Mesothelial cell of epicardium (in vitro differentiated cells): ENCODE data around the gene ATP10B. TPM values are rescaled to one million over a fixed set of nuclear protein-coding genes. Genes with fewer than 3 reads are reported as not detected.

Experiments used
- DNase-seq, 2 experiments: peaks; one replicate each; pipeline ENCODE4 v3.0.0; 2021; ENCODE audit warnings: low spot score in 2 of 2; ENCODE audit not compliant: unreplicated experiment in 2 of 2
- H3K27ac Mint-ChIP-seq: 2 replicates; pipeline ENCODE4 v1.8.0; 2021; ENCODE audit warnings: mixed read lengths
- H3K27me3 Mint-ChIP-seq: 2 replicates; pipeline ENCODE4 v1.8.0; 2021; ENCODE audit warnings: low read depth, mixed read lengths
- H3K36me3 Mint-ChIP-seq: 2 replicates; pipeline ENCODE4 v1.8.0; 2021; ENCODE audit warnings: mixed read lengths
- H3K4me1 Mint-ChIP-seq: 2 replicates; pipeline ENCODE4 v1.8.0; 2021; ENCODE audit warnings: mixed read lengths
- H3K4me3 Mint-ChIP-seq: 2 replicates; pipeline ENCODE4 v1.8.0; 2021; ENCODE audit warnings: mild to moderate bottlenecking, moderate library complexity, mixed read lengths
- H3K9me3 Mint-ChIP-seq: 2 replicates; pipeline ENCODE4 v1.8.0; 2021; ENCODE audit warnings: mixed read lengths
- total RNA-seq: library from RNA; stranded (reverse); gene quantifications from 3 replicates; pipeline ENCODE4 v1.2.1, GENCODE V29; 2021
- TF ChIP-seq, protein P1 (sequence below): fragments of 200-600 bp; sonication (generic); IDR thresholded peaks from one replicate; pipeline ENCODE4 v1.5.0; 2021; ENCODE audit warnings: antibody characterized with exemption; ENCODE audit not compliant: unreplicated experiment

Gene ATP10B
- total RNA-seq, 1 donor from 2014 or later = not detected

DNA sequence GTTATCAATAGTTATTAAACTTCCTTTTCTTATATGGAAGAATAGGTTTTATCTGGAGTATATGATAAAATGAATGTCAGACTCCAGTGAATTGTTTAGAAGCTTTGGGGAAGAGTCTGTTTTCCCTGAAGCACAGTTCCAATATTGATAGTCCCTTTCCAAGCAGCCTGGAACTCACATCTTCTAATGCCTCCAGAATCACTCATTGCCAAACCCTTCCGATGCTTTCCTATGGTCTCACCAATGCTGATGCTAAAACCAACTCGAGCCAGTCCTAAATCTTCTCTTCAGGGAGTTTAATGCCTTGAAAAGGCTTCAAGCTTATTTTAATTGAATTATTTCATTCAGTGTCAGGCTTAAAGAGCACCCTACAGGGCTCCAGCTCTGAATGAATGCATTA, 309.2 kb downstream of the ATP10B start:
- Mint-ChIP-seq H3K4me3 (no peak overlapping the region), H3K36me3 (no peaks in the 10 kb centered on the region), H3K9me3 (no peaks in the 10 kb centered on the region), H3K27ac (no peak overlapping the region), H3K27me3 (peaks cover 8% of the 10 kb centered on the region), H3K4me1 (no peaks in the 10 kb centered on the region)
- TF ChIP-seq, protein P1, sequence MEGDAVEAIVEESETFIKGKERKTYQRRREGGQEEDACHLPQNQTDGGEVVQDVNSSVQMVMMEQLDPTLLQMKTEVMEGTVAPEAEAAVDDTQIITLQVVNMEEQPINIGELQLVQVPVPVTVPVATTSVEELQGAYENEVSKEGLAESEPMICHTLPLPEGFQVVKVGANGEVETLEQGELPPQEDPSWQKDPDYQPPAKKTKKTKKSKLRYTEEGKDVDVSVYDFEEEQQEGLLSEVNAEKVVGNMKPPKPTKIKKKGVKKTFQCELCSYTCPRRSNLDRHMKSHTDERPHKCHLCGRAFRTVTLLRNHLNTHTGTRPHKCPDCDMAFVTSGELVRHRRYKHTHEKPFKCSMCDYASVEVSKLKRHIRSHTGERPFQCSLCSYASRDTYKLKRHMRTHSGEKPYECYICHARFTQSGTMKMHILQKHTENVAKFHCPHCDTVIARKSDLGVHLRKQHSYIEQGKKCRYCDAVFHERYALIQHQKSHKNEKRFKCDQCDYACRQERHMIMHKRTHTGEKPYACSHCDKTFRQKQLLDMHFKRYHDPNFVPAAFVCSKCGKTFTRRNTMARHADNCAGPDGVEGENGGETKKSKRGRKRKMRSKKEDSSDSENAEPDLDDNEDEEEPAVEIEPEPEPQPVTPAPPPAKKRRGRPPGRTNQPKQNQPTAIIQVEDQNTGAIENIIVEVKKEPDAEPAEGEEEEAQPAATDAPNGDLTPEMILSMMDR = no peak
- no peak for DNase-seq

DNA sequence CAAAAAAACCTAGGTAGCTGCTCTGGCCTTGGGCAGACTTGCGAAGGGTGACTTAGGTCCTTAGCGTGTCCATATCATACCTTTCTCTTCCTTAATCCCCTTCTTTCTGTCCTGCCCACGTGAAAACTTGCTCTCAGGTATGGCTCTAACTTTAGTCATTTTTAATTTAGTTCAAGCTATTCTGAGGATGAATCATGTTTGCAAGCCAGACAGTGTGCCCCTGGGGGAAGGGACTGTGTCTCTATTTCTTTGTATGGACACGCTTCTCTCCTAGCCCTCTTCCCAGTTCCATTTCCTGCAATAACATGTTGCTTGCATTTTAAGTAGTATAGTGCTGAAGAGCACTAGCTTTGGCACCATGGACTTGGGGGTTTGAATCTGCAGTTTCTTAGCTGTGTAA, 309.7 kb downstream of the ATP10B start:
- no peaks in the 10 kb centered on the region for H3K4me1 Mint-ChIP-seq
- no peaks in the 10 kb centered on the region for H3K36me3 Mint-ChIP-seq
- no peak overlapping the region for H3K27ac Mint-ChIP-seq
- TF ChIP-seq, protein P1 = no peak
- H3K4me3 Mint-ChIP-seq = no peak overlapping the region
- H3K9me3 Mint-ChIP-seq = no peaks in the 10 kb centered on the region
- H3K27me3 Mint-ChIP-seq = peaks cover 8% of the 10 kb centered on the region
- DNase-seq = no peak

DNA sequence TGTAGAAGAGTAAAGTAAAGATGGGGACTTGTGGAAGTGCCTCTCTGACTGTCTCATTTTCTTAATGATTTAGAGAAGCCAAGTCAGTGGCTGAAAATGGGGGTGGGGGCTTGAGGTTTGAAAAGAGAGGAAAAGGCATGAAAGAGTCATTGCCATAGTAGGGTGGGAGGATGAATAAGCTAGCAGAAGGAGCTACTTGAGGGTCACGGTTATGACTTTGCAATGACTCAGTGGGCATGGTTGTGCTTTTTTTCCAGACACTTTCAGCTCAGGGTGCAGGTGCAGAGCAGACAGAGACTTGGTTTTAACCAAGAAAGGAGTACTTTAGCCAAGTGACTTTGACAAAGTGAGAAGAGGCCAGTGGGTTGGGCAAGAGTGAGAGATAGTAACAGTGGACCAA, 312.6 kb downstream of the ATP10B start:
- no peaks in the 10 kb centered on the region for H3K9me3 Mint-ChIP-seq
- H3K4me1 Mint-ChIP-seq = no peaks in the 10 kb centered on the region
- H3K36me3 Mint-ChIP-seq = no peaks in the 10 kb centered on the region
- TF ChIP-seq, protein P1 = no peak
- H3K27ac Mint-ChIP-seq = no peak overlapping the region
- peaks cover 4% of the 10 kb centered on the region for H3K27me3 Mint-ChIP-seq
- no peak for DNase-seq
- H3K4me3 Mint-ChIP-seq = no peak overlapping the region

DNA sequence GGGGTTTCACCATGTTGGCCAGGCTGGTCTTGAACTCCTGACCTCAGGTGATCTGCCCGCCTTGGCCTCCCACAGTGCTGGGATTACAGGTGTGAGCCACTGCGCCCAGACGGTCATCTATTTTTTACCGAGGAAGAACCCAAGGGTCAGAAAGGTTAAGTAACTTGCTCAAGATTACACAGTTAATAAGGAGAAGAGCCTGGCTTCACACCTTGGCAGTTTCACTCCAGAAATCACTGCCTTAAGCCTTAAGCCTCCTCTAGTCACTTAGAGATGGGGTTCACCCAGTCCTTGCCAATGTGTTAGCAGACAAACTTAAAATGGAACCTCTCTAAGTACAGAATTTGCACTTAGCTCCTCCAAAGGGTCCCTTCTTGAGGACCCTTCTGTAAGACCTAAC, 314.1 kb downstream of the ATP10B start:
- no peaks in the 10 kb centered on the region for H3K36me3 Mint-ChIP-seq
- no peak overlapping the region for H3K4me3 Mint-ChIP-seq
- H3K9me3 Mint-ChIP-seq = no peaks in the 10 kb centered on the region
- H3K4me1 Mint-ChIP-seq = no peaks in the 10 kb centered on the region
- TF ChIP-seq, protein P1 = no peak
- no peak overlapping the region for H3K27ac Mint-ChIP-seq
- H3K27me3 Mint-ChIP-seq = peaks cover 1% of the 10 kb centered on the region
- DNase-seq = no peak

DNA sequence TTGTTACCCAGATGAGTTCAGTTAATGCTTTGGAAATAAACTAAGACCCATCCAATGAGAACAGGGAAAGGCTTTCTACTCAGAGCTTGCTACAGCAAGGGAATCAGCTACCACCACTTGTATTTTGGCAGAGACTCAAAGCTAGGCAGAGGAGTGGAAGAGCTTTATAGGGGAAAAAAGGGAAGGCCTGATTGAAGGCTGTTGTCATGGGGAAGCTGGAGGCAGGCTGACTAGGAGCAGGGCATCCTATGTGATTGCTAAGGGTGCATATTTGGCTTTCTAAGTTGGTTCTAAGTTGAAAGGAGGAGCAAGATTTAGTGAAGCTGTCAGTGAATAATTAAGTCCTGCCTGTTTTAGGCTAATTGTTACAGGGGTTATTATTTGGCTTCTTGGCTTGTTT, 314.9 kb downstream of the ATP10B start:
- TF ChIP-seq, protein P1 = no peak
- no peaks in the 10 kb centered on the region for H3K9me3 Mint-ChIP-seq
- no peaks in the 10 kb centered on the region for H3K4me1 Mint-ChIP-seq
- no peak for DNase-seq
- H3K27ac Mint-ChIP-seq = no peak overlapping the region
- H3K36me3 Mint-ChIP-seq = no peaks in the 10 kb centered on the region
- no peaks in the 10 kb centered on the region for H3K27me3 Mint-ChIP-seq
- H3K4me3 Mint-ChIP-seq = no peak overlapping the region

DNA sequence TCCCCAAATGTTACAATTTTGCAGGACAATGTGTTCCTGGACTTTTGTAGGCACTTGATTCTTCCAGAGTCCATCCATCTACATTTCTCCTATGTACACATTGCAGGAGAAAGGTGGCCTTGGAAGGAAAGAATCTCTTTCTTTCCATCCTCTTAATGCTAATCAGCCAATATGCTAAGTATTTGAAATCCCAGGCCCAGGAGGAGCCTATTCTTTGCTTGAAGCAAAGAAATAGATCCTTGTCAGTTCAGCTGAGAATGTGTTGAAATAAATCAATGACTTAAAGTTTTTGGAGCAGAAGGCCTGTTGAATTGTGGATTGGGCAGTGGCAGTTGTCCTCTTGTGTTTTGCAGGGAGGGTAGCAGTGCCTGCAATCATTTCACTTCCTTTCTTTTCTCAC, 317.1 kb downstream of the ATP10B start:
- H3K27ac Mint-ChIP-seq = no peak overlapping the region
- H3K4me3 Mint-ChIP-seq = no peak overlapping the region
- H3K4me1 Mint-ChIP-seq = no peaks in the 10 kb centered on the region
- H3K36me3 Mint-ChIP-seq = no peaks in the 10 kb centered on the region
- DNase-seq = no peak
- TF ChIP-seq, protein P1 = no peak
- no peaks in the 10 kb centered on the region for H3K27me3 Mint-ChIP-seq
- no peaks in the 10 kb centered on the region for H3K9me3 Mint-ChIP-seq
